LNCAP (cell line): ENCODE data around the gene CACNB3.

Source experiments
- TF ChIP-seq, protein P1 (sequence below): fragments of 450-650 bp; IDR thresholded peaks from 2 replicates; pipeline ENCODE4 v1.5.1; 2017; ENCODE audit warnings: mild to moderate bottlenecking

Gene CACNB3

DNA sequence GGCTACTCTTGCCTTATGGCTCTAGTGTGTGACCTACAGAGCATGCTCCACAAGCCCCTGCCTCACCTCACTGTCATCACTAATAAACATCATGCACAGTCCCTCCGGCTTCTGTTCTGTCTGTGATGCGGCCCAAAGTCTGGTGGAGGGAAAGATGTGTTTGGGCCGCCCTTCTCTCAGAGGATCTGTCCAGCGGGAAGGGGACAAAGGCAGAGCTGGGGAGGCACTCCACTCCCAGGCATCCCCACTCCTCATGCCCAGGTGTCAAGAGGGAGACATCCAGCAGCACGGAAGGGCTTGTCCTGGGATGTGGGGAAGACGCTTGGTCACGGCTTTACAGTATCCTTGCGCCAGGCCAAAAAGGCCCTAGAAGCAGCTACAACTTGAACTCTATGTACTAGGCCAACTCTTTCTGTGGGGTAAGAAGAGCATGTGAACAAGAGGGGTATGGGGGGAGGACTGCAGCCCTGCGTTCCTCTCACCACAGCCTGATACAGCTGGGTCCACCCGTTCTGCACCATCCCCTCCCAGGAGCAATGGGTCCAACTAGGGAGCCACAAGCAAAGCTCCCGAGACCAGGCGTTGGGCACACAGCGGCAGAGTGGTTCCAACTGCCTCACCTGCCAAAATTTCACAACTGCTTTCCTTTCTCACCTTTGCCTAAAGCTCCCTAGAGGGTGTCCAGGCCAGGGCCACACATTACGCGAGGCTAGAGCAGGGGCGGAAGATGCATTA, 10.7 kb downstream of the CACNB3 start:
- TF ChIP-seq, protein P1, sequence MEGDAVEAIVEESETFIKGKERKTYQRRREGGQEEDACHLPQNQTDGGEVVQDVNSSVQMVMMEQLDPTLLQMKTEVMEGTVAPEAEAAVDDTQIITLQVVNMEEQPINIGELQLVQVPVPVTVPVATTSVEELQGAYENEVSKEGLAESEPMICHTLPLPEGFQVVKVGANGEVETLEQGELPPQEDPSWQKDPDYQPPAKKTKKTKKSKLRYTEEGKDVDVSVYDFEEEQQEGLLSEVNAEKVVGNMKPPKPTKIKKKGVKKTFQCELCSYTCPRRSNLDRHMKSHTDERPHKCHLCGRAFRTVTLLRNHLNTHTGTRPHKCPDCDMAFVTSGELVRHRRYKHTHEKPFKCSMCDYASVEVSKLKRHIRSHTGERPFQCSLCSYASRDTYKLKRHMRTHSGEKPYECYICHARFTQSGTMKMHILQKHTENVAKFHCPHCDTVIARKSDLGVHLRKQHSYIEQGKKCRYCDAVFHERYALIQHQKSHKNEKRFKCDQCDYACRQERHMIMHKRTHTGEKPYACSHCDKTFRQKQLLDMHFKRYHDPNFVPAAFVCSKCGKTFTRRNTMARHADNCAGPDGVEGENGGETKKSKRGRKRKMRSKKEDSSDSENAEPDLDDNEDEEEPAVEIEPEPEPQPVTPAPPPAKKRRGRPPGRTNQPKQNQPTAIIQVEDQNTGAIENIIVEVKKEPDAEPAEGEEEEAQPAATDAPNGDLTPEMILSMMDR = no peak

DNA sequence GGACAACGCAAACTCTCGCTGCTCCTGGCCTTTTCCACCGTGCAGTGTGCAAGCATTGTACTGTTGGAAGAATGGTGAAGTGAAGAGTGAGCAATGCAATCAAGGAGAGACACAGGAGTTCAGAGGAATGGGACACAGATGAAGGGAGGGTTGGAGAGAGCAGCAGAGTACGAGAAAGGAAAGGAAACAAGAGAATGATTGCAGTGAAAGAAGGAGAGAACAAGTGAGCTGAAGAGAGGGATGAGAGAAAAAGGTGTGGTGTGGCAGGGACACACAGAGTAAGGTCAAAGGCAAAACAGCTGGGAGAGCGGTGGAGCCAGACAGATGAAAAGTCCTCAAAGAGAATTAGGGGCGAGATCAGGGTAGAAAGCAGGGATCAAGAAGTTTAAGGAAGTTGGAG, 13.0 kb downstream of the CACNB3 start:
- TF ChIP-seq, protein P1 = no peak

DNA sequence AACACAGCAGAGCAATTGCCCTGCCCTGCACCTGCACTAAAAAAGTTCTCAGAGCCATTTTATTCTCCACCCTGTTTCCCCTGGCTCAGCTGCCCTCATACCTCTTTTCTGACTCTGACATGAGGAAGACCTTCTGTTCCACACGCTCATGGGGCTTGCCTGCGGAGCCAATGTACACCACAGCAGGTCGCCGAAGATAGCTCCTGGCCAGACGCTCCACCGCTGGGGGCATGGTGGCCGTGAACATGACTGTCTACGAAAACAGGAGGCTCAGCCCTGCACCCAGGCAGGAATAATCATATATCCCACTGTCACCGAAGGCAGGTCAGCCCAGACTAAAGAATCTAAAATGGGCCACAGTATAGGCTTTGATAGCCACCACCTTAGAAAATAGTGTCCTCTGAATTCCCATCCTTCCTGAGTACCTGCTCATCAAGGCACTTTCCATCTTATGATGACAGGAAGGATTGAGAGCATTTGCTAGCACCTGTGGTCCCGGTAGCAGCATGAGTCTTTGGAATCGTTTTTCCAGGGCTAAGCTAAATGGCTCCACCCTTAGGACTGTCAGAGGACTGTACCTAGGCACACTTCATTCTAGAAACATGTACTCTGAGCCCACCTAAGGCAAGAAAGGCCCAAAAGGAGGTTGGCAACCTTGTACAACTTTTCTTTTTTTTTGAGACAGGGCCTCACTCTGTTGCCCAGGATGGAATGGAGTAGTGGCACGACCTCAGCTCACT, 14.2 kb downstream of the CACNB3 start:
- TF ChIP-seq, protein P1 = no peak

DNA sequence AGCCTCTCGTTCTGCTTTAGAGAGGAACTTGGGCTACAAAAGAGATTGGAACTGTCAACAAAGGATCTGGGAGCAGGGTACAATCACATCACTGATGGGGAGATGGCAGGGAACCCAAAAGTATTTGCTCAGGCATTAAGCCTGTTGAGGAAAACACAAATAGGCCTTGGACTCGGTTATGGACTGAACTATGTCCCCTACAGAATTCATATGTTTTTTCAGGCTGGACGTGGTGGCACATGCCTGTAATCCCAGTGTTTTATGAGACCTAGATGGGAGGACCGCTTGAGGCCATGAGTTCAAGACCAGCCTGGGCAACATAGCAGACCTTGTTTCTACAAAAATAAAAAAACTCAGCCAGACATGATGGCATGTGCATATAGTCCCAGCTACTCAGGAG, 19.8 kb downstream of the CACNB3 start:
- TF ChIP-seq, protein P1 = no peak

DNA sequence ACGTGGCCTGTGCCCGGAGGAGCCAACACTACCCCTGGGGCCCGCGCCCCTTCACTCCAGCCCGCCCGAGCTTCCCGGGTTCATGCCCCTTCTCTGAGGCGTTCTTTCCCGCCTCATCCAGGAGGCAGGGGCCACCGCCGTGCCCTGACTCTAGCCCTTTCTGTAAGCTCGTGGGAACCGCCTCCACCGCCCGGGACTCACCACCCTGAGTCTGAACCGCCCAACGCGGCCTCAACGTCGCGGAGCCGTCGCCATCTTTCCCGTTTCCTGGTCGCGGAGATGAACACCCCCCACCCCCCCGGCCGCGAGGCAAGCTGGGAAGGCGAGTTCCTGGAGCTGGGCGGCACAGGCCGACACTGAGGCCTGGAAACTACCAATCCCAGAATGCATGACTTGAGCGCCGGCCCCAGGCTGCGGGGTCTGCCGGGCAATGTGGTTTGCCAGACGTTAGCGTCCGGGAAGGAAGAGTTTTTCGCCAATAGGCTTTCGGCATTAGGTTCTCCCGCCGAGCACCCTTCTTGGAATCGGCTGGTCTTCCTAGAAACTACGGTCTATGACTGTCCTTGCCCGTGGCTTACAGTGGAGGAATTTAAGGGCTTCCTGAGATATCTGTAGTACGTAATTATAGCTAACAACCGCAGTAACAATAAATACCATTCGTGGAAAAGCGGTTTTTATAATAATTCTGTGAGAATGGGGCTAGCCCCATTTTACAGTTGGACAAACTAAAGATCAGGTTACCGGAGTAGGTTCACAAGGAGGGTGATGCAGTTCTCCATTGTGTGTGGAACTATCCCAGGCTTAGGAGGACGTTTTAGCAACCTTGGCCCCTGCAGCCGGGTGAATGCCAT, 33.8 kb downstream of the CACNB3 start, which contains the start of gene DDX23:
DDX23 (minus strand) TSS at position 281 of the 851 bp plus-strand sequence. CDS start 6,381 bp downstream, outside the sequence.
- TF ChIP-seq, protein P1 = no peak

DNA sequence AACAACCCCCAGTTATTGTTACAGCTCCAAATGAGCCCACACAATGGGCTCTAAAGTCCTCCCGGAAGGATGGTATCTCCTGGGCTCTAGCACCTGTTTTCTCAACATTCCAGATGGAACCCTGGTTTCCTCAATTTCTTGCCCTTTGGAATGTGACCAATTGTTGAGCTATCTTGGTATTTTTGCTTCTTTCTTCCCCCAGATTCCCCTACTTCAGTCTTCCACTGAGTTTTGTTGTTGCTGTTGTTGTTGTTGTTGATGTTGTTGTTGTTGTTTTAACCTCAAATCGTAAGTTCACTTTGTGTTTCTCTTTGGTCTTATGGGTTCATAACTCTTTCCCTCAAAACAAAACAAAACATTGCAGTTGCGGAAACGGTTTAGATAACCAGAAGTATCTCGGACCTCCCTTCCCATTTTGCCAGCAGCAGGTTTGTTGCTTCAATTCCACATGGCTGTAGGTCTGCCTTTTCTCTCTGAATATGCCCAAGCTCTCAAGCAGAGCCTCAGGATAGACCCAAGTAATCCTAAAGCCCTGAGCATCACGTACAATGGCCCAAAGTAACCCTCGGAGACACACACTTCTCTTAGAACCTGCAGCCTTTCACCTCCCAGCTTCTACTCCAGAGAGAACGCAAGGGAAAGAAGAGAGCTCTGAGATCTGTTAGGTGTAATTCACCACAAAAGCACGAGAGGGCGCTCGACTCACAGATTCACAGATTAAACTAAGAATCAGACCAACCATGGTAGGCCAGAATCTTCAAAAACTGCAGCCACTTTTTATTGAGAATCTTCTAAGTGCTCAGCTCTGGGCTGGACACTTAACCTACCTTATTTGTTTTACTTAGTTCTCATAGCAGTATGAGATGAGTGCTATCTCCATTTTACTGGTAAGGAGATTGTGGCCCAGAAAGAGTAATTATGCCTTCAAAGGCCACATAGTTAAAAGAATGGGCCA, 34.7 kb downstream of the CACNB3 start:
- TF ChIP-seq, protein P1 = peak; percentile 81
